ENCODE data around the gene CACNA1C.

CACNA1C gene

GRCh38 chr12:2403221-2403976, 350.6 kb downstream of the CACNA1C start:
- DNase-seq (ENCODE audit: low read depth in 3 of 3, low spot score in 1 of 3), result no peak

GRCh38 chr12:2405039-2405438, 352.3 kb downstream of the CACNA1C start:
- DNase-seq (ENCODE audit: low read depth in 3 of 3, low spot score in 1 of 3), result no peak

GRCh38 chr12:2406903-2407302, 354.1 kb downstream of the CACNA1C start:
- DNase-seq (ENCODE audit: low read depth in 3 of 3, low spot score in 1 of 3), result no peak

GRCh38 chr12:2408262-2408661, 355.5 kb downstream of the CACNA1C start:
- no peak for DNase-seq (ENCODE audit: low read depth in 3 of 3, low spot score in 1 of 3)

- no peak for DNase-seq (ENCODE audit: low read depth in 3 of 3, low spot score in 1 of 3)
Measured at GRCh38 chr12:2409656-2410265, 357.0 kb downstream of the CACNA1C start.

GRCh38 chr12:2410496-2410895, 357.7 kb downstream of the CACNA1C start:
- DNase-seq (ENCODE audit: low read depth in 3 of 3, low spot score in 1 of 3), result no peak

- DNase-seq (ENCODE audit: low read depth in 3 of 3, low spot score in 1 of 3), result no peak
Measured at GRCh38 chr12:2411011-2411410, 358.2 kb downstream of the CACNA1C start.

GRCh38 chr12:2411616-2412304, 359.0 kb downstream of the CACNA1C start:
- no peak for DNase-seq (ENCODE audit: low read depth in 3 of 3, low spot score in 1 of 3)

GRCh38 chr12:2412305-2412643, 359.5 kb downstream of the CACNA1C start:
- no peak for DNase-seq (ENCODE audit: low read depth in 3 of 3, low spot score in 1 of 3)

GRCh38 chr12:2413301-2413700, 360.5 kb downstream of the CACNA1C start:
- no peak for DNase-seq (ENCODE audit: low read depth in 3 of 3, low spot score in 1 of 3)

GRCh38 chr12:2413999-2414792, 361.4 kb downstream of the CACNA1C start:
- DNase-seq (ENCODE audit: low read depth in 3 of 3, low spot score in 1 of 3), result no peak

- DNase-seq (ENCODE audit: low read depth in 3 of 3, low spot score in 1 of 3), result no peak
Measured at GRCh38 chr12:2414810-2415567, 362.2 kb downstream of the CACNA1C start.

GRCh38 chr12:2415568-2415944, 362.8 kb downstream of the CACNA1C start:
- DNase-seq (ENCODE audit: low read depth in 3 of 3, low spot score in 1 of 3), result no peak

GRCh38 chr12:2416158-2416557, 363.4 kb downstream of the CACNA1C start:
- DNase-seq (ENCODE audit: low read depth in 3 of 3, low spot score in 1 of 3), result no peak

- no peak for DNase-seq (ENCODE audit: low read depth in 3 of 3, low spot score in 1 of 3)
Measured at GRCh38 chr12:2417481-2418160, 364.8 kb downstream of the CACNA1C start.

- DNase-seq (ENCODE audit: low read depth in 3 of 3, low spot score in 1 of 3), result no peak
Measured at GRCh38 chr12:2418579-2418978, 365.8 kb downstream of the CACNA1C start.

GRCh38 chr12:2422591-2422990, 369.8 kb downstream of the CACNA1C start:
- DNase-seq (ENCODE audit: low read depth in 3 of 3, low spot score in 1 of 3), result no peak

GRCh38 chr12:2429032-2429431, 376.2 kb downstream of the CACNA1C start:
- no peak for DNase-seq (ENCODE audit: low read depth in 3 of 3, low spot score in 1 of 3)

GRCh38 chr12:2431810-2432209, 379.0 kb downstream of the CACNA1C start:
- DNase-seq (ENCODE audit: low read depth in 3 of 3, low spot score in 1 of 3), result no peak

GRCh38 chr12:2432856-2433255, 380.1 kb downstream of the CACNA1C start:
- no peak for DNase-seq (ENCODE audit: low read depth in 3 of 3, low spot score in 1 of 3)
